ENCODE data around the gene ACTR2. TPM values are rescaled to one million over a fixed set of nuclear protein-coding genes. Genes with fewer than 3 reads are reported as not detected.
A peak's percentile ranks its signal among the peaks of the same experiment; 100 is the strongest.

ACTR2 gene
- total RNA-seq, 1 experiment from 2014 or later = 253 TPM

GRCh38 chr2:65193446-65193845 lies 34.2 kb upstream of the ACTR2 start:
- intact Hi-C loops (cut with micrococcal nuclease; ENCODE audit: unreplicated experiment) = no loop called here

GRCh38 chr2:65198737-65199136 lies 28.9 kb upstream of the ACTR2 start:
- DNase-seq (ENCODE audit: low spot score) = peak; percentile 5
- no TSS peak for BruUV-seq (replicated peaks)

More at GRCh38 chr2:65193446-65193845, 34.2 kb upstream of the ACTR2 start:
- H3K4me1 ChIP-seq (ENCODE audit: insufficient read depth, low read length, poor library complexity, severe bottlenecking) = no peaks in the 10 kb centered on the region
- H3K36me3 ChIP-seq (ENCODE audit: insufficient read depth, low read length, poor library complexity, severe bottlenecking) = no peaks in the 10 kb centered on the region
- no peak overlapping the region for H3K27ac ChIP-seq (ENCODE audit: low read depth, low read length, poor library complexity, severe bottlenecking)
- no peak overlapping the region for H3K4me3 ChIP-seq (ENCODE audit: low read depth, low read length, poor library complexity, severe bottlenecking)
- no peaks in the 10 kb centered on the region for H3K9me3 ChIP-seq (ENCODE audit: low read depth, low read length, poor library complexity, severe bottlenecking)
- ChIA-PET CTCF (no interaction called here), POLR2A (ENCODE audit: low non-redundant PET) (no interaction called here)
- TF ChIP-seq EZH2 (IDR thresholded peaks at IDR 0.05; ENCODE audit: borderline replicate concordance, low read depth, low read length, poor library complexity, severe bottlenecking) (no peak), CTCF (conservative IDR thresholded peaks at IDR 0.05; ENCODE audit: low read depth, low read length) (no peak)
- DNase-seq (ENCODE audit: low spot score) = no peak
- H3K27me3 ChIP-seq (replicated peaks; ENCODE audit: insufficient read depth, low read depth, low read length, poor library complexity) = peaks cover 9% of the 10 kb centered on the region
- BruUV-seq (replicated peaks) = no TSS peak

DNA sequence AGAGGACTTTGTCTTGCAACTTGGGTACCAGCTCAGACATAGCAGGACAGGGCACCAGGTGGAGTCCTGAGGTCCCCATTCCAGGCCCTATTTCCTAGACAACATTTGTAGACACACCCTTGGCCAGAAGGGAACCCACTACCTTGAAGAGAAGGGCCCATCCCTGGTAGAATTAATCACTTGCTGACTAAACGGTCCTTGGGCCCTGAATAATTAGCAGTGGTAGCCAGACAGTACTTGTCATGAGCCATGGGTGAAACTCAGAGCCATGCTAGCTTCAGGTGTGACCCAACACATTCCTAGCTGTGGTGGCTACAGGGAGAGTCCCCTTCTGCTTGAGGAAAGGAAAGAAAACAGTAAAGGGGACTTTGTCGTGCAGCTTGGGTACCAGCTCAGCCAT lies 28.5 kb upstream of the ACTR2 start:
- no peak overlapping the region for H3K27ac ChIP-seq (ENCODE audit: low read depth, low read length, poor library complexity, severe bottlenecking)
- ChIA-PET POLR2A (ENCODE audit: low non-redundant PET) (no interaction called here), CTCF (no interaction called here)
- H3K4me1 ChIP-seq (ENCODE audit: insufficient read depth, low read length, poor library complexity, severe bottlenecking) = no peaks in the 10 kb centered on the region
- BruUV-seq (replicated peaks) = no TSS peak
- intact Hi-C loops (cut with micrococcal nuclease; ENCODE audit: unreplicated experiment) = no loop called here
- no peak for TF ChIP-seq CTCF (conservative IDR thresholded peaks at IDR 0.05; ENCODE audit: low read depth, low read length)
- no peak for TF ChIP-seq EZH2 (IDR thresholded peaks at IDR 0.05; ENCODE audit: borderline replicate concordance, low read depth, low read length, poor library complexity, severe bottlenecking)
- no peaks in the 10 kb centered on the region for H3K36me3 ChIP-seq (ENCODE audit: insufficient read depth, low read length, poor library complexity, severe bottlenecking)
- DNase-seq (ENCODE audit: low spot score) = no peak
- no peaks in the 10 kb centered on the region for H3K9me3 ChIP-seq (ENCODE audit: low read depth, low read length, poor library complexity, severe bottlenecking)
- peaks cover 6% of the 10 kb centered on the region for H3K27me3 ChIP-seq (replicated peaks; ENCODE audit: insufficient read depth, low read depth, low read length, poor library complexity)
- H3K4me3 ChIP-seq (ENCODE audit: low read depth, low read length, poor library complexity, severe bottlenecking) = no peak overlapping the region

More at GRCh38 chr2:65198737-65199136, 28.9 kb upstream of the ACTR2 start:
- intact Hi-C loops (cut with micrococcal nuclease; ENCODE audit: unreplicated experiment) = no loop called here
- no peaks in the 10 kb centered on the region for H3K9me3 ChIP-seq (ENCODE audit: low read depth, low read length, poor library complexity, severe bottlenecking)
- TF ChIP-seq EZH2 (IDR thresholded peaks at IDR 0.05; ENCODE audit: borderline replicate concordance, low read depth, low read length, poor library complexity, severe bottlenecking) = no peak
- TF ChIP-seq CTCF (conservative IDR thresholded peaks at IDR 0.05; ENCODE audit: low read depth, low read length) = no peak
- no peaks in the 10 kb centered on the region for H3K36me3 ChIP-seq (ENCODE audit: insufficient read depth, low read length, poor library complexity, severe bottlenecking)
- H3K27ac ChIP-seq (ENCODE audit: low read depth, low read length, poor library complexity, severe bottlenecking) = no peak overlapping the region
- H3K4me3 ChIP-seq (ENCODE audit: low read depth, low read length, poor library complexity, severe bottlenecking) = no peak overlapping the region
- H3K27me3 ChIP-seq (replicated peaks; ENCODE audit: insufficient read depth, low read depth, low read length, poor library complexity) = peaks cover 6% of the 10 kb centered on the region
- ChIA-PET POLR2A (ENCODE audit: low non-redundant PET) (no interaction called here), CTCF (no interaction called here)
- no peaks in the 10 kb centered on the region for H3K4me1 ChIP-seq (ENCODE audit: insufficient read depth, low read length, poor library complexity, severe bottlenecking)
